IMR-90 (cell line): Measurements from ENCODE around the gene WDR70. TPM values are rescaled to one million over a fixed set of nuclear protein-coding genes. Genes with fewer than 3 reads are reported as not detected.

Experiments
- ATAC-seq: fragments of 200-7000 bp; cut with Tn5 transposase; 2 replicates; pipeline ENCODE4 v1.9.1; 2020; ENCODE audit warnings: low read depth, mild to moderate bottlenecking, moderate library complexity
- BruUV-seq: library from RNA; stranded (reverse); fragments of 400-500 nt; replicated peaks from 2 replicates; lab custom pipeline; 2021; lab: Mats Ljungman, UMichigan
- CTCF ChIA-PET: fragments of 300-600 bp; formaldehyde crosslinking; extraction: SDS; loops from one replicate; lab custom pipeline; 2021; ENCODE audit warnings: antibody characterized with exemption; lab: Yijun Ruan, JAX
- POLR2A ChIA-PET: fragments of 300-600 bp; sonication (Branson Sonifier 250); formaldehyde crosslinking; loops from one replicate; lab custom pipeline; 2022; ENCODE audit warnings: antibody characterized with exemption; ENCODE audit not compliant: unreplicated experiment; lab: Charles Lee
- DNase-seq: peaks from one replicate; pipeline ENCODE4 v3.0.0; 2013
- H2AFZ ChIP-seq: replicated peaks from 2 replicates; pipeline ENCODE3; 2013; ENCODE audit warnings: low read length, mild to moderate bottlenecking; ENCODE audit not compliant: poor library complexity
- H2AK5ac ChIP-seq: 2 replicates; pipeline ENCODE4 v1.6.1; 2013; ENCODE audit warnings: low read depth, low read length, inconsistent platforms
- H2AK9ac ChIP-seq: replicated peaks from 2 replicates; pipeline ENCODE3; 2013; ENCODE audit warnings: mild to moderate bottlenecking, low read depth, low read length, moderate library complexity; ENCODE audit not compliant: poor library complexity
- H2BK120ac ChIP-seq: 2 replicates; pipeline ENCODE4 v1.6.1; 2013; ENCODE audit warnings: low read depth, low read length, inconsistent platforms
- H2BK15ac ChIP-seq: 3 replicates; pipeline ENCODE4 v1.6.1; 2013; ENCODE audit warnings: low read depth, low read length, inconsistent platforms
- H2BK20ac ChIP-seq: 2 replicates; pipeline ENCODE4 v1.6.1; 2013; ENCODE audit warnings: low read depth, mild to moderate bottlenecking, inconsistent platforms, low read length, moderate library complexity
- H2BK5ac ChIP-seq: 2 replicates; pipeline ENCODE4 v1.6.1; 2013; ENCODE audit warnings: mild to moderate bottlenecking, low read depth, low read length, inconsistent platforms; ENCODE audit not compliant: poor library complexity, severe bottlenecking
- H3K14ac ChIP-seq: replicated peaks from 2 replicates; pipeline ENCODE4 v1.6.1; 2013; ENCODE audit warnings: low read depth, low read length, inconsistent platforms
- H3K18ac ChIP-seq: 2 replicates; pipeline ENCODE4 v1.6.1; 2013; ENCODE audit warnings: low read depth, low read length, control low read depth
- H3K23ac ChIP-seq: 2 replicates; pipeline ENCODE4 v1.6.1; 2013; ENCODE audit warnings: low read depth, low read length, inconsistent platforms
- H3K27ac ChIP-seq: 2 replicates; pipeline ENCODE4 v1.5.1; 2013; ENCODE audit warnings: mild to moderate bottlenecking, control low read depth, low read length; ENCODE audit not compliant: insufficient read depth
- H3K27me3 ChIP-seq: 2 replicates; pipeline ENCODE4 v1.6.1; 2013; ENCODE audit warnings: low read length; ENCODE audit not compliant: control insufficient read depth, insufficient read depth
- H3K36me3 ChIP-seq: 2 replicates; pipeline ENCODE4 v1.6.1; 2013; ENCODE audit warnings: low read length, mixed read lengths; ENCODE audit not compliant: control insufficient read depth, insufficient read depth
- H3K4ac ChIP-seq: 2 replicates; pipeline ENCODE4 v1.6.1; 2013; ENCODE audit warnings: low read depth, low read length, inconsistent platforms
- H3K4me1 ChIP-seq: 2 replicates; pipeline ENCODE4 v1.6.1; 2013; ENCODE audit warnings: low read length, mixed read lengths; ENCODE audit not compliant: control insufficient read depth, insufficient read depth
- H3K4me2 ChIP-seq: 2 replicates; pipeline ENCODE4 v1.6.1; 2013; ENCODE audit warnings: low read depth, mild to moderate bottlenecking, control low read depth, low read length, moderate library complexity
- H3K4me3 ChIP-seq: 2 replicates; pipeline ENCODE4 v1.5.1; 2013; ENCODE audit warnings: low read depth, mild to moderate bottlenecking, control low read depth, low read length, moderate library complexity; ENCODE audit not compliant: insufficient read depth
- H3K56ac ChIP-seq: 2 replicates; pipeline ENCODE4 v1.6.1; 2013; ENCODE audit warnings: low read length, inconsistent platforms; ENCODE audit not compliant: insufficient read depth; ENCODE audit errors: extremely low read depth
- H3K79me1 ChIP-seq, 2 experiments: 2 replicates each; pipeline ENCODE4 v1.6.1; 2013; ENCODE audit warnings: low read length in 2 of 2, inconsistent platforms in 1 of 2, low read depth in 1 of 2
- H3K9ac ChIP-seq: 2 replicates; pipeline ENCODE4 v1.6.1; 2013; ENCODE audit warnings: low read depth, low read length, control low read depth
- H3K9me1 ChIP-seq: 2 replicates; pipeline ENCODE4 v1.6.1; 2013; ENCODE audit warnings: low read length, inconsistent platforms; ENCODE audit not compliant: insufficient read depth
- H3K9me3 ChIP-seq: 2 replicates; pipeline ENCODE4 v1.6.1; 2013; ENCODE audit warnings: low read length; ENCODE audit not compliant: control insufficient read depth, insufficient read depth
- H4K20me1 ChIP-seq: 2 replicates; pipeline ENCODE4 v1.6.1; 2013; ENCODE audit warnings: low read length, inconsistent platforms; ENCODE audit not compliant: insufficient read depth
- H4K5ac ChIP-seq: 2 replicates; pipeline ENCODE4 v1.6.1; 2013; ENCODE audit warnings: mild to moderate bottlenecking, low read depth, low read length, control low read depth
- H4K8ac ChIP-seq, 2 experiments: 2 replicates each; pipeline ENCODE4 v1.6.1; 2013; ENCODE audit warnings: low read depth in 2 of 2, low read length in 2 of 2, control low read depth in 1 of 2, inconsistent platforms in 1 of 2
- H4K91ac ChIP-seq: 2 replicates; pipeline ENCODE4 v1.6.1; 2013; ENCODE audit warnings: low read depth, low read length, inconsistent platforms; ENCODE audit not compliant: insufficient read depth
- FOS ChIP-seq: fragments of 150-350 bp; IDR thresholded peaks from 2 replicates; pipeline ENCODE4 v1.6.1; 2016; ENCODE audit warnings: low read depth, low read length
- RCOR1 ChIP-seq: IDR thresholded peaks from 2 replicates; pipeline ENCODE4 v1.6.1; 2012; ENCODE audit warnings: mild to moderate bottlenecking, low read length, improper control_type of control experiment; ENCODE audit not compliant: insufficient replicate concordance
- SMC3 ChIP-seq: fragments of 150-350 bp; IDR thresholded peaks from 2 replicates; pipeline ENCODE4 v1.6.1; 2016; ENCODE audit warnings: low read depth, mild to moderate bottlenecking, antibody characterized with exemption, low read length, moderate library complexity
- WGBS, 2 experiments: methylation state at CpG; one replicate each; pipeline versions ENCODE4 v1.1.5 to v1.1.7; 2013; ENCODE audit warnings: missing lambda C conversion rate in 2 of 2; ENCODE audit not compliant: insufficient read length in 1 of 2; ENCODE audit errors: extremely low coverage in 2 of 2; 5-methylcytosine and 5-hydroxymethylcytosine counted together
- dilution Hi-C: fragments of 300-500 bp; cut with HindIII; formaldehyde crosslinking; loops from one replicate; pipeline ENCODE4 v1.14.3; 2018; ENCODE audit warnings: low sequenced_read_pairs; ENCODE audit not compliant: unreplicated experiment
- in situ Hi-C: fragments of 300-500 bp; cut with MboI; formaldehyde crosslinking; loops from 3 replicates; pipeline ENCODE4 v1.14.3; 2019; ENCODE audit warnings: low sequenced_read_pairs, inconsistent platforms, mixed read lengths
- intact Hi-C: fragments of 100-400 bp; cut with micrococcal nuclease; formaldehyde crosslinking; loops from 2 replicates; pipeline ENCODE4 v1.10.0; 2022
- polyA plus RNA-seq, 3 experiments: library from polyadenylated mRNA; depleted of rRNA; stranded (reverse); fragments of >200 nt; gene quantifications; 2 replicates each; pipeline ENCODE4 v1.2.3, GENCODE V29; 2012; ENCODE audit warnings: low replicate concordance in 1 of 3
- total RNA-seq: library from RNA; depleted of rRNA; stranded (reverse); fragments of >200 nt; gene quantifications from 2 replicates; pipeline ENCODE4 v1.2.3, GENCODE V29; 2012

Gene WDR70
- total and polyA plus RNA-seq, 2 of the 4 experiments (the other 2 are of a cell fraction) = 16.7 to 29.9 TPM

GRCh38 chr5:37770786-37771185 is 391.7 kb downstream of the WDR70 start:
- Histone ChIP-seq H3K18ac (peak overlapping the region; percentile 76), H3K4me2 (peak overlapping the region; percentile 71), H4K5ac (peak overlapping the region; percentile 49; the same call in 1 of the 2 replicates), H4K91ac (peak overlapping the region; percentile 88), H3K9ac (peak overlapping the region; percentile 41; the same call in 1 of the 2 replicates), H4K8ac (peak overlapping the region; percentile 57 to 88), H3K14ac (peak overlapping the region; percentile 87), H3K27me3 (no peaks in the 10 kb centered on the region), H2AK9ac (no peak overlapping the region), H3K23ac (peak overlapping the region; percentile 87), H4K20me1 (peaks cover 6% of the 10 kb centered on the region), H3K56ac (peak overlapping the region; percentile 69; the same call in 1 of the 2 replicates), H3K4me1 (peaks cover 21% of the 10 kb centered on the region), H2BK120ac (peak overlapping the region; percentile 95), H2BK20ac (peak overlapping the region; percentile 98), H3K36me3 (no peaks in the 10 kb centered on the region), H3K9me3 (no peaks in the 10 kb centered on the region), H3K4ac (peak overlapping the region; percentile 93), H3K27ac (peak overlapping the region; percentile 83), H3K4me3 (no peak overlapping the region), H2BK5ac (peak overlapping the region; percentile 94), H2BK15ac (peak overlapping the region; percentile 81; the same call in 2 of the 3 replicates), H3K79me1 (no peaks in the 10 kb centered on the region), H2AK5ac (peak overlapping the region; percentile 92), H3K9me1 (peaks cover 7% of the 10 kb centered on the region), H2AFZ (peak overlapping the region; percentile 15)
- in situ Hi-C loops = no loop called here
- dilution Hi-C loops = no loop called here
- intact Hi-C loops = loop anchor here (5.0 kb wide), 2 partner anchors 67 to 422 kb away; no protein-coding TSS in a partner anchor
- WGBS, 2 experiments = no CpG with 5 or more reads among the region's 1 CpG
- ATAC-seq (peak; percentile 28), DNase-seq (peak; percentile 57)
- TF ChIP-seq SMC3 (no peak), RCOR1 (no peak), FOS (no peak)
- POLR2A ChIA-PET = no interaction called here
- no TSS peak for BruUV-seq
- CTCF ChIA-PET = no interaction called here
